ENCODE results near the gene TMEM163.
"Not testable (repeated sequence)": the region's sequence is repeated elsewhere in the genome, so short reads cannot be mapped to it uniquely, and the experiment has no call there.

Gene TMEM163

GRCh38 chr2:134609924-134610513, 108.8 kb downstream of the TMEM163 start:
- no peak for DNase-seq

GRCh38 chr2:134603966-134604365, 114.8 kb downstream of the TMEM163 start:
- DNase-seq = no peak

DNA sequence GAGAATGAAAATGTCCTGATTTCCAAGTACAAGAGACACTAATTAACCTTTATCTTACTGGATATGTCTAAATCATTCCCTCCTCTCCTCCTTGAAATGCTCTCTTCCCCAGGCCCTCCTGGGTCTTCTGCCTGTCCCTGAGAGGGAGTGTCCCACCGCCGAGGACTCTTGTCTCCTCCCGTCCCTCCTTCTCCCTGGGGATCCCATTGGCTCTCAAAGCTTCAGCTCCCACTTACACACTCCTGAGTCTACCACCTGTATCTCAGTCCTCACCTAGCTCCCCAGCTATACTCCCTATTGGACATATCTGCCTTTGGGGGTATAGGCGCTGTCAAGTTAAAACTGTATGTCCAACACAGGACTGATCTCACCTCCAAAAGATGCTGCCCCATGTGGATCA, 116.1 kb downstream of the TMEM163 start:
- DNase-seq = no peak

DNA sequence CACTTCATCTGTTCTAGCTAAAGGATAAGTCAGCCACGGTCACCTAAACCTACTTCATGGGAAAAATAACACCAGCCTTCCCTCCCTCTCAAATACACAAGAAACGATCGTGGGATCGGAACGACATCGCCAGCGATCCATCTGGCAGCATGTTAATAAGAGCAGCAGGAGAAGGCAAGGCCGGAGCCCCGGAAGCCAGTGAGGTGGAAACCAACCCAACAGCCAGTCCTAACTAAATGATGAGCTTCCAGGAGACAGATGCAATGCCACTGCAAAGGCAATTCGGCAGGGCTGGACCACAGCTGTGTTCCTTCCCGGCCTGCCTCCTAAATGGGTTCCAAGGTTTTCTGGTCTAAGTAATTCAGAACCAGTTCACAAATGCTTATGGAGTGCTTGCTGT, 117.5 kb downstream of the TMEM163 start:
- no peak for DNase-seq

- no peak for DNase-seq
Observed at GRCh38 chr2:134600208-134600607, 118.6 kb downstream of the TMEM163 start.

DNA sequence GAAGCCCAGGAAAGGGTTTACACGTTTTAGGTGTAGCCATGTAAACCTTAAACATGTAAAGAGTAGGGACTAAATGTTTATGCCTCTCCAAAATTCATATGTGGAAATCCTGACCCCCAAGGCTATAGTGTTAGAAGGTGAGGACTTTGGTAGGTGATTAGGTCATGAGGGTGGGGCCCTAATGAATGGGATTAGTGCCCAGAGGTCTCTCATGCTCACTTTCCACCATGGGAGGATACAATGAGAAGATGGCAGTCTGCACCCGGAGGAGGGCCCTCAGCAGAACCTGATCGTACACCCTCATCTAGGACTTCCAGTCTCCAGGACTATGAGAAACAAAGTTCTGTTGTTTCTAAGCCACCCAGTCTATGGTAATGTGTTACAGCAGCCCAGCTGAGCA, 119.6 kb downstream of the TMEM163 start:
- no peak for DNase-seq

DNA sequence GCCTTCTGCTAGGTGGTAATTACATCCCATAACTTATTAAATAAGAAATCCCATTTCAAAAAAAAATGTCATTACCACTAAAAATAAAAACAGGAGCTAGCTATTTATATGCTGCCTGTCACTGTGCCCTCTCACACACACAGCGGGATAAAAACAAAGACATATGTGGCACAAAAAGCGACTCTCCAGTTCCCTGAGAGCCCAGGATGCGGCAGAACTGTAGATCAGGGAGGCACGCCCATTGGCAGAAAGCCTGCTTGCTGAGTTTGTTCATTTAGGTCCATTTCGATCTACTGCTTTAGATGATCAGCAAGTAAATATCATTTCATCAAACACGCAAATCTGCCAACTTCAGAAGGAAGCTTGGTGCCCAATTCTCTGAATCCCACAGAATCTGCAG, 124.4 kb downstream of the TMEM163 start:
- no peak for DNase-seq

DNA sequence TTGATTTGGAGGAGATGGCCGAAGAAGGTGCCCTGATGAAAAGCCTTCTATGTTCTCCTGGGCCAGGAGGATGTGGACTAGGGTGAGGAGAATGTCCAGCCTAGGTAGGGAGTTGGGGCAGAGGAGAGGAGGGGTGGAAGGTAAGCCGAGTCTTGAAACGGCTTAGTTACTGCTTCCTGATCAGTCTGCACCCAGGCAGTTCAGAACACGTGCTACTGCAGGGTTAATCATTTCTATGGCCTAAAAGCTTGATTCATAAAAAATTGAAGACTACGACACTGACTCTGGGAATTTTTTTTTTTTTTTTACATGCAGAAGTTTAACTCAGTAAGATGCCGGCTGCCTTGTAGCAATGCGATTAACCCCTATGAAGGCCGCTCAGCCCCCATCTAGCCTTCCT, 125.3 kb downstream of the TMEM163 start:
- DNase-seq = no peak

DNA sequence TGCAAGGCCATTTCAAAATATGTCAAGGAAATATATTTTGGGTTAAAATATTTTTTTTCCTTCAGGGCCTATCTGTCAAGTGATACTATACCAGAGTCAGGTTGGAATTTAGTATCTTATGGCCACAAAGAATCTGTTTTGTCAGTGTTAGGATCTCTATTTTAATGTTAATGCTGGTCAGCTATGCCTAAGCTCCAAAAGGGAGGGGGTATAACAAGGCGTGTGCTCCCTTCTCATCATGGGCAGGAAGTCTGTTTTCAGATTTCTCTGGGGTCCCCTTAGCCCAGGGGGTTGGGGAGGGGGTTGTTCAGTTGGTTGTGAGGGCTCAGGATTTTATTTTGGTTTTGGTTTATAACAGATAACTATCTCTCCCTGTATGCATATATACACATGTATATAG, 126.4 kb downstream of the TMEM163 start:
- no peak for DNase-seq

- no peak for DNase-seq
Observed at GRCh38 chr2:134591526-134591925, 127.3 kb downstream of the TMEM163 start.

DNA sequence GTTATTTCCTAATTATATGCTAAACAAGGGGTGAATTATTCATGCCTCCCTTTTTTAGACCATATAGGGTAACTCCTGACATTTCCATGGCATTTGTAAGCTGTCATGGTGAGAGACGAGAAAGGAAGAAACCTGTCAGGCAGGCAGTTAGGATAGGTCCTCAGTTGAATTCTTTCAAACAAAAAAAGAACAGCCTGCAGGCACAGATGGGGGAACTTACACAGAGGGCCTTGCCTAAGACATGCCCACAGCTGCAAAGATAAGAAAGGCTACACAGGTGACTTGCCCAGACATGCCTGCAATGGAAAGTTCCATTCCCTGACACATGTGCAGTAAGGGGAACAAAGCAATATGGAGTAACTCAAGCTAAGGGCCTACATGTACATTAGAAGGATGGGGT, 128.1 kb downstream of the TMEM163 start:
- no peak for DNase-seq

DNA sequence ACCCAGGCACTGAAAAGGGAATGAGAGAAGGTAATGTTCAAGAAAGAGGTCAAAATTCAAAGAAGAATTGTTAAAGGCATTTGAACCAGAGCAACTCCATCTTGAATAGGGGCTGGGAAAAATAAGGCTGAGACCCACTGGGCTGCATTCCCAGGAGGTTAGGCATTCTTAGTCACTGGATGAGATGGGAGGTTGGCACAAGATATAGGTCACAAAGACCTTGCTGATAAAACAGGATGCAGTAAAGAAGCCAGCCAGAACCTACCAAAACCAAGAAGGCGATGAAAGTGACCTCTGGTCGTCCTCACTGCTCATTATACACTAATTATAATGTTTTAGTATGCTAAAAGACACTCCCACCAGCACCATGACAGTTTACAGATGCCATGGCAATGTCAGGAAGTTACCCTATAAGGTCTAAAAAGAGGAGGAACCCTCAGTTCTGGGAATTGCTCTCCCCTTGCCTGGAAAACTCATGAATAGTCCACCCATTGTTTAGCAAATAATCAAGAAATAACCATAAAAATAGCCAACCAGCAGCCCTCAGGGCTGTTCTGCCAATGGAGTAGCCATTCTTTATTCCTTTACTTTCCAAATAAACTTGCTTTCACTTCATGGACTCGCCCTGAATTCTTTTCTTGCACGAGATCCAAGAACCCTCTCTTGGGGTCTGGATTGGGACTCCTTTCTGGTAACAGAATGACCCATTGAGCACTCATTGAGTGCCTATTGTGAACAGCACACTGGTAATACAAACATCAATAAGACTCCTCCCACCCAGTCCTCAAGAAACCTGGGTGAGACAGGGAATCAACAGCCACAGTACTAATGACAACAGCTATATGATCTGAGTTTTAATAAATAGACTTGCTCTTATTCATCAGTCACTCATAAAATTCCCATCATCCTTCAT, 129.4 kb downstream of the TMEM163 start:
- DNase-seq = not testable (repeated sequence)

- no peak for DNase-seq
Observed at GRCh38 chr2:134588556-134588955, 130.2 kb downstream of the TMEM163 start.

DNA sequence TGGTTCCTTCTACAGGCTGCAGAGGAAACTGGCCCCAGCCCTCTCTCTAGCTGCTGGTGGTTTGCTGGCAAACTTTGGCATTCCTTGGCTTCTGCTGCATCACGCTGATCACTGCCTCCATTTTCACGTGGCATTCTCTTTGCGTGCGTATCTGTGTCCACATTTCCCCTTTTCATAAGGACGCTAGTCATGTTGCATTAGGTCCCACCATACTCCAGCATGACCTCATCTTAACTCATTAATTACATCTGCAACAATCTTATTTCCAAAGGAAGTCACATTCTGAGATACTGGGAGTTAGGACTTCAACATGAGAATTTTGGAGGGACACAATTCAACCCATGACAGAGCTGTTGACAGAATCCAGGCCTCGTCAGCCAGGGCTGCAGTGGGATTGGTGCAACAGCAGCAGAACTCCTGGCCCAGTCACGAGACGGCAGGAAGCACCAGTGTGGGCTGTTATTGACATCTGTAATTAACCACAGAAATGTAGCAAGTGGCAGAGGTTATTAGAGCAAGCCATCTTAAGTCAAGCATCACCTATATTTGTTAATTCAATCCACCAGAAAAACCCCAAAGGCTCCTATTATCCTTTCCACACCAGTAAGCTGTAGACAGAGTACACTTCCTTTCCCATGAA, 132.4 kb downstream of the TMEM163 start:
- no peak for DNase-seq

GRCh38 chr2:134583997-134584520, 134.7 kb downstream of the TMEM163 start:
- no peak for DNase-seq

DNA sequence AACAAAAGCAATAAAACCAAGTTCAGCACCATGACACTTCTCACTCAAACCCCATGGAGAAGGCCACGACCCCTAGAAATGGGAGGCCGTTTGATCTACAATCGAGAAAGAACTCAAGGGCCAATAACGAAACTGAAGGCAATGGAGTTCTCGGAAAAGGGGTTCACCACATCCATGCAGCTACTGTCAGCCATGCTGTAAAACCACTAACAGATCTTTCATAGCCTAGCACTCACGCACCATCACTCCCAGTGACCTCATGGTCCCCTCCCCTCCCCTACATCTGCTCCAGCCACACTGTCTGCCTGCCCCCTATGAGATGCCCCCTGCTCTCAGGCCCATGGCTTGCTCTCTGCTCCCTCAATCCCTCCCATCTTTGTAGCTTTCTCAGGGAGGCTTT, 135.3 kb downstream of the TMEM163 start:
- no peak for DNase-seq

DNA sequence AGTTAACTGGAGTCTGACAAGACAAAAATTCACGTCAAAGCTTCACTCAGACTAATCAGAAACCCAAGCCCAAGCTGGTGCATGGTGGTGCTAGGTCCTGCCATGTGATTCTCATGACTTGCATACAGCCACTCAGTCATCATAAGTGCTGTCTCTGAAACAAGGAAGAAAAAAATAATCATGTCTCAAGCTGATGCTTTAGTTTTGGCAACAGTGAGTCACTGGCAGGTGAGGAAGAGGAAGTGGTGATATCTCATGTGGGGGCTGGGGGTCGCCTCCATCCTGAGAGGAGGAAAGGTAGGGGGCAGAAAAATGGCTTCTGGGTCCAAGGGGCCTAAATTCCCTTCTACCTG, 136.3 kb downstream of the TMEM163 start:
- no peak for DNase-seq

GRCh38 chr2:134581877-134582546, 136.8 kb downstream of the TMEM163 start:
- DNase-seq = no peak

GRCh38 chr2:134578316-134578715, 140.5 kb downstream of the TMEM163 start:
- no peak for DNase-seq

- no peak for DNase-seq
Observed at GRCh38 chr2:134576478-134576877, 142.3 kb downstream of the TMEM163 start.

GRCh38 chr2:134575888-134576287, 142.9 kb downstream of the TMEM163 start:
- no peak for DNase-seq

- DNase-seq = no peak
Observed at GRCh38 chr2:134574611-134575330, 144.0 kb downstream of the TMEM163 start.

DNA sequence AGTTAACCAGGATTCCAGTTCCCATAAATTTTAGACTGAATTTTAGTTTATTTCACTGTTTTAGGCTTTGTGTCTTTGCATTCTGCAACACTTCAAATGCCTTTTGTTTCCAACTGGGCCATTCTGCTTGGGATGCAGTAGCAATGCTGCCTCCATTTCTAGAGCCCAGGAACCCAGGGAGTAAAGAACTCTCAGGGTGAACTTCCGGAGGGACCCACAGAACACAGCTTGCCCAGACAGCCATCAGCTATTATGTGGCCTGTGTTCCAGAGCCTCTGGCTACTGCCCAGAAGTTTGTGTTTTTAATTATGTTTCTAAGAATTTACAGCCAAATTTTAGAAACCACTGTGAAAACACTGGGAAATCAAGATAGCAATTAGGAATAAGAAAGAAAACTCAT, 145.1 kb downstream of the TMEM163 start:
- no peak for DNase-seq

All from activated CD4-positive, alpha-beta T cell treated with anti-CD3 and anti-CD28 coated beads for 48 hours (primary cell).